GM06990 (cell line): Measurements from ENCODE around the gene C1S.
"Not testable (repeated sequence)": the region's sequence is repeated elsewhere in the genome, so short reads cannot be mapped to it uniquely, and the experiment has no call there.

ENCODE experiments used
- DNase-seq: peaks from one replicate; pipeline ENCODE4 v3.0.0-alpha.2; 2011; ENCODE audit not compliant: insufficient read length; ENCODE audit errors: extremely low read depth
- H3K27me3 ChIP-seq: replicated peaks from 2 replicates; pipeline ENCODE4 v1.6.0; 2011; ENCODE audit warnings: low read length; ENCODE audit not compliant: control insufficient read depth, insufficient read depth
- H3K36me3 ChIP-seq: 2 replicates; pipeline ENCODE4 v1.5.1; 2011; ENCODE audit warnings: low read length; ENCODE audit not compliant: control insufficient read depth, insufficient read depth
- H3K4me3 ChIP-seq: replicated peaks from 2 replicates; pipeline ENCODE4 v1.5.1; 2011; ENCODE audit warnings: low read depth, mild to moderate bottlenecking, control low read depth, low read length
- CTCF ChIP-seq: IDR thresholded peaks from 2 replicates; pipeline ENCODE4 v1.5.1; 2011; ENCODE audit warnings: low read length, control low read depth, mild to moderate bottlenecking, inconsistent platforms; ENCODE audit not compliant: insufficient read depth, poor library complexity, severe bottlenecking

C1S gene

GRCh38 chr12:7026854-7027253 lies 33.7 kb upstream of the C1S start:
- DNase-seq = no peak
- Histone ChIP-seq H3K36me3 (no peaks in the 10 kb centered on the region), H3K27me3 (no peaks in the 10 kb centered on the region), H3K4me3 (no peak overlapping the region)
- TF ChIP-seq CTCF = no peak

GRCh38 chr12:7031306-7031705 lies 29.2 kb upstream of the C1S start:
- no peaks in the 10 kb centered on the region for H3K36me3 ChIP-seq
- no peak for TF ChIP-seq CTCF
- no peak overlapping the region for H3K4me3 ChIP-seq
- no peaks in the 10 kb centered on the region for H3K27me3 ChIP-seq
- DNase-seq = no peak

GRCh38 chr12:7032990-7033389 lies 27.5 kb upstream of the C1S start:
- no peaks in the 10 kb centered on the region for H3K27me3 ChIP-seq
- H3K36me3 ChIP-seq = no peaks in the 10 kb centered on the region
- no peak for TF ChIP-seq CTCF
- no peak for DNase-seq
- no peak overlapping the region for H3K4me3 ChIP-seq

GRCh38 chr12:7034464-7034863 lies 26.1 kb upstream of the C1S start:
- H3K4me3 ChIP-seq = no peak overlapping the region
- H3K27me3 ChIP-seq = no peaks in the 10 kb centered on the region
- no peak for TF ChIP-seq CTCF
- H3K36me3 ChIP-seq = no peaks in the 10 kb centered on the region
- no peak for DNase-seq

- DNase-seq = no peak
- TF ChIP-seq CTCF = no peak
- no peak overlapping the region for H3K4me3 ChIP-seq
These were observed 25.1 kb upstream of the C1S start for GRCh38 chr12:7035463-7035862.

GRCh38 chr12:7037411-7037810 lies 23.1 kb upstream of the C1S start:
- not testable (repeated sequence) for H3K4me3 ChIP-seq, DNase-seq, H3K27me3 ChIP-seq, H3K36me3 ChIP-seq

More at GRCh38 chr12:7035463-7035862, 25.1 kb upstream of the C1S start:
- Histone ChIP-seq H3K27me3 (no peaks in the 10 kb centered on the region), H3K36me3 (no peaks in the 10 kb centered on the region)
